Measurements from ENCODE around the gene SPSB2.

- TF ChIP-seq CTCF (IDR thresholded peaks at IDR 0.05) (no peak), POLR2A (IDR thresholded peaks at IDR 0.05) (no peak)
These were observed 6.1 kb downstream of the SPSB2 start for GRCh38 chr12:6866920-6867412.

Data from adrenal gland (tissue), 5 donors.